ENCODE results near the gene CRYL1. TPM values are rescaled to one million over a fixed set of nuclear protein-coding genes. Genes with fewer than 3 reads are reported as not detected.

The CRYL1 gene
- total RNA-seq, 2 experiments from 2014 or later = 17.5 to 18.2 TPM

GRCh38 chr13:20521364-20522115, 4.1 kb downstream of the CRYL1 start:
- no peak overlapping the region for H3K4me3 Mint-ChIP-seq
- H3K27me3 Mint-ChIP-seq = no peaks in the 10 kb centered on the region
- intact Hi-C loops (cut with micrococcal nuclease) = loop anchor here (2.0 to 10.0 kb wide), 3 partner anchors 61 to 383 kb away; partner anchors contain the start of genes EEF1AKMT1 and XPO4
- ChIA-PET POLR2A (no interaction called here), CTCF (interaction anchor here (0.6 kb wide), 1 partner anchor 448 kb away, joined by 3 read pairs; no protein-coding TSS in a partner anchor)
- DNase-seq = no peak
- H3K36me3 Mint-ChIP-seq = no peaks in the 10 kb centered on the region
- H3K27ac Mint-ChIP-seq = no peak overlapping the region
- H3K4me1 Mint-ChIP-seq (ENCODE audit: low read depth) = peaks cover 23% of the 10 kb centered on the region
- no peaks in the 10 kb centered on the region for H3K9me3 Mint-ChIP-seq

DNA sequence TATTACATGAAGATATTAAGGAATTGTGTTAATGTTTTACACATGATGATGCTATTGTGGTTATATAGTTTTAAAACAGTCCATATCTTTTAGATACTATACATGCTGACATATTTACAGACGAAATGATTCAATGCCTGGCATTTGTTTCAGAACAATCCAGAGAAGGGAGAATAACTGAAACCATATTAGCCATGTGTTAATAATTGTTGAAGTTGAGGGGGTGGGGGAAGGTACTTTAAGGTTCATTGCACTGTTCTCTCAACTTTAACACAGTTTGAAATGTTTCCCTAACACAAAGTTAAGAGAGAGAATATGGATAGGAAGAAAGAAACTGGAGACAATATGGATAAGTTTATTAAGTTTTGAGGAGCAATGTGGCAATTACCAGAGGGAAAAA, 5.8 kb downstream of the CRYL1 start:
- H3K4me3 Mint-ChIP-seq = no peak overlapping the region
- no peaks in the 10 kb centered on the region for H3K27me3 Mint-ChIP-seq
- ChIA-PET POLR2A (no interaction called here), CTCF (no interaction called here)
- DNase-seq = no peak
- H3K9me3 Mint-ChIP-seq = no peaks in the 10 kb centered on the region
- H3K27ac Mint-ChIP-seq = no peak overlapping the region
- no peaks in the 10 kb centered on the region for H3K36me3 Mint-ChIP-seq
- peaks cover 16% of the 10 kb centered on the region for H3K4me1 Mint-ChIP-seq (ENCODE audit: low read depth)
- intact Hi-C loops (cut with micrococcal nuclease) = loop anchor here (2.0 to 10.0 kb wide), 3 partner anchors 59 to 385 kb away; partner anchors contain the start of genes EEF1AKMT1 and XPO4

GRCh38 chr13:20518660-20519100, 7.0 kb downstream of the CRYL1 start:
- CTCF ChIA-PET = no interaction called here
- POLR2A ChIA-PET = no interaction called here
- Mint-ChIP-seq H3K36me3 (no peaks in the 10 kb centered on the region), H3K4me1 (ENCODE audit: low read depth) (peaks cover 10% of the 10 kb centered on the region), H3K27ac (no peak overlapping the region), H3K4me3 (no peak overlapping the region), H3K27me3 (no peaks in the 10 kb centered on the region), H3K9me3 (no peaks in the 10 kb centered on the region)
- intact Hi-C loops (cut with micrococcal nuclease) = no loop called here
- no peak for DNase-seq

GRCh38 chr13:20514866-20515265, 10.8 kb downstream of the CRYL1 start:
- Mint-ChIP-seq H3K36me3 (peaks cover 5% of the 10 kb centered on the region), H3K27ac (no peak overlapping the region), H3K4me1 (ENCODE audit: low read depth) (no peaks in the 10 kb centered on the region), H3K9me3 (no peaks in the 10 kb centered on the region), H3K27me3 (no peaks in the 10 kb centered on the region), H3K4me3 (no peak overlapping the region)
- intact Hi-C loops (cut with micrococcal nuclease) = no loop called here
- ChIA-PET CTCF (interaction anchor here (0.6 kb wide), 1 partner anchor 593 kb away, joined by 3 read pairs; no protein-coding TSS in a partner anchor), POLR2A (no interaction called here)
- DNase-seq = no peak

DNA sequence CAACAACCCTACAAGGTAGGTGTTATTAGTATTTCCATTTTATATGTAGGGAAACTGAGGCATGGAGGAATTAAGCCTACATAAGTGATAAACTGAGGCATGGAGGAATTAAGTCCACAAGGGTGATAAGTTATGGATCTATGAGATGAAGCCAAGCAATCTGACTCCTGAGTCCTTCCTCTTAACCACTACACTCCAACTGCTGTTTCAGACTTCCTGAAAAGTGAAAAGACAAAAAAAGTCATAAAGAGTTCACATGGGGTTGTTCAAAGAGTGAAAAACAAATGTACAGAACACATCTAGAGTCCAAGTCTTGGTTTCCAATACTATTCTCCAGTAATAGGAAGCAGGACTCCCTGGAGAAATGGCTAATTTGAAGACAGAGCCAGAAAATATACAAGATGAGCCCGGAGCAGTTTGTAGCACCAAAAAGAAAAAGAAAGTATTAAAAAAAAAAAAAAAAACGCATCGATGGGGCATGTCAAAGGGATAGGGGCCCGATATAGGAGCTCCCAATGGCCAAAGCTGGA, 12.1 kb downstream of the CRYL1 start:
- DNase-seq = no peak
- CTCF ChIA-PET = no interaction called here
- Mint-ChIP-seq H3K4me3 (no peak overlapping the region), H3K27ac (no peak overlapping the region), H3K4me1 (ENCODE audit: low read depth) (no peaks in the 10 kb centered on the region), H3K9me3 (no peaks in the 10 kb centered on the region), H3K27me3 (no peaks in the 10 kb centered on the region), H3K36me3 (peaks cover 5% of the 10 kb centered on the region)
- intact Hi-C loops (cut with micrococcal nuclease) = no loop called here
- POLR2A ChIA-PET = no interaction called here

DNA sequence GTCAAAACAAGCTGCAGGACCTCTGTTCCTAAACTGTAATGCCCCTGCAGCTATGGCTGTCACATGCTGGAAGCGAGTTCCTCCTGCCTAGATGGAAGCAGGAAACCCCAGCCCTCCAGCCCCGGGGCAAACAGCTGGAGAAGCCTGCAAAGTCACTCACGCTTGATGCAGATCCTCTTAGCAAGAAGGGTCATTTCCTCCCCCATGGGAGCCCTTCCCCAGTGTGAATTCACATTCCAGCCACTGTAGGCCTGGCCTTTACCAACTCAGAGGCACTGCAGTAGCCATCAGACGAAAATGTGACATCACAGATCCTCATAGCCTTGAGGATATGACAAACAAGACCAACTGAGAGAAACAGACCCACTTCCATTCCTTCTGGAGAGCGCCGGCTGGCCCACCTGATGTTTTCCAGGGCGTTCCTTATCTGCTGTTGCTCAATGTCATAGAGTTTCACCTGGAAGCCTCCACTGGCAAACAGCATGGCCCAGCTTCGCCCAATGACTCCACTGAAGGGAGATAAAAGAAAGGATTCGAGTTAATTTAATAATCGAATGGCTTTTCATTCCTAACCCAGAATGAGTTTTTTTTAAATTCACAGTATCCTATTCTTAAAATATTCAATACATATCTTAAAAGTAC, 13.5 kb downstream of the CRYL1 start:
- H3K27me3 Mint-ChIP-seq = no peaks in the 10 kb centered on the region
- H3K27ac Mint-ChIP-seq = no peak overlapping the region
- CTCF ChIA-PET = no interaction called here
- intact Hi-C loops (cut with micrococcal nuclease) = no loop called here
- H3K9me3 Mint-ChIP-seq = no peaks in the 10 kb centered on the region
- H3K4me1 Mint-ChIP-seq (ENCODE audit: low read depth) = no peaks in the 10 kb centered on the region
- no peak for DNase-seq
- H3K36me3 Mint-ChIP-seq = peaks cover 5% of the 10 kb centered on the region
- H3K4me3 Mint-ChIP-seq = no peak overlapping the region
- POLR2A ChIA-PET = no interaction called here

- peaks cover 4% of the 10 kb centered on the region for H3K36me3 Mint-ChIP-seq
- H3K4me3 Mint-ChIP-seq = no peak overlapping the region
- no peak overlapping the region for H3K27ac Mint-ChIP-seq
- H3K27me3 Mint-ChIP-seq = no peaks in the 10 kb centered on the region
- DNase-seq = no peak
- H3K9me3 Mint-ChIP-seq = no peaks in the 10 kb centered on the region
- POLR2A ChIA-PET = no interaction called here
- CTCF ChIA-PET = interaction anchor here (1.1 to 2.8 kb wide), 2 partner anchors 11 to 13 kb away, joined by 3 to 9 read pairs; no protein-coding TSS in a partner anchor
- intact Hi-C loops (cut with micrococcal nuclease) = no loop called here
- no peaks in the 10 kb centered on the region for H3K4me1 Mint-ChIP-seq (ENCODE audit: low read depth)
Measured at GRCh38 chr13:20506696-20507095, 19.0 kb downstream of the CRYL1 start.

DNA sequence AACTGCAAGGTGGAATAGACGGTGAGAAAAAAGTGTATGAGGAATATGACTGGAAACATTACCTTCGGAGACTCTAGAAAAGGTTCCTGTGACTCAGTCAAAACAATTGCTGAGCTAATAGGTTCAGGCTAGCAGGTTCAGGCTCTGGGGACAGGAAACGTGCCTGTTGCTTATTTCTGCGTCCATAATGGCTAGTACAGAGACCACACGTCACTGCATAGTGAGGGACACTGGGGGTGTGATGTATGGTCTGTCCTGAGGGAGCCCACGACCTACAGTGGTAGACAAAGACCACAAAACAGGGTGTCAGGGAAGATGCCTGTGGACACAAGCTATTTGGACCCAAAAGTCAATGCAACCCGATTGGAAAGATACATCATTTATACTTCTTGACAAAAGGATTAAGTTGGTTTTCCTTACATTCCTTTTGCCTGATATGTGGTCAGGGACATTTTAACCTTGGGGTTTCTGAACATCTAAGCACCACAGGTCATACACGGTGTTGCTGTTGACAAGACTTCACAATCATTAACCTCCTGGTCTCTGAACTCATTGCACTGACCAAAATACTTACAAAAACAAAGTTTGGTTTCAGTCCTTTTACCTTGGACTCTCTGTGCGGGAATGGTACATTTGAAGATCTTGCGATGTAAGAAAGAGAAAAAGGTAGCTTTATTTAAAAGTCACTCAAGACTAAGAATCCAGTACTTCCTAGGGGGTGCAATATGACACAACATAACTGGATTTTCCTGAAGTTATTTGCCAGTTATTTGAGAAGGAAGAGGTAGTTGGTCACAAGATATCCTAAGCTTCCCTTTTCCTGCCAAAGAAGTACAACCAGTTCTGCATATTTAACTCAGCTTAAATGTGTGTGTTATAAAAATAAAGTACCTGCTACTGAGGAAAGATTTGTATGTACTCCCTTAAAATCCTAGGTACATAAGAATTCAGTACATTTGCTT, 20.0 kb downstream of the CRYL1 start:
- CTCF ChIA-PET = interaction anchor here (1.1 kb wide), 1 partner anchor 12 kb away, joined by 3 read pairs; no protein-coding TSS in a partner anchor
- H3K4me1 Mint-ChIP-seq (ENCODE audit: low read depth) = no peaks in the 10 kb centered on the region
- POLR2A ChIA-PET = no interaction called here
- intact Hi-C loops (cut with micrococcal nuclease) = no loop called here
- no peak overlapping the region for H3K4me3 Mint-ChIP-seq
- H3K27me3 Mint-ChIP-seq = no peaks in the 10 kb centered on the region
- no peak overlapping the region for H3K27ac Mint-ChIP-seq
- peaks cover 10% of the 10 kb centered on the region for H3K36me3 Mint-ChIP-seq
- DNase-seq = no peak
- H3K9me3 Mint-ChIP-seq = peaks cover 4% of the 10 kb centered on the region

DNA sequence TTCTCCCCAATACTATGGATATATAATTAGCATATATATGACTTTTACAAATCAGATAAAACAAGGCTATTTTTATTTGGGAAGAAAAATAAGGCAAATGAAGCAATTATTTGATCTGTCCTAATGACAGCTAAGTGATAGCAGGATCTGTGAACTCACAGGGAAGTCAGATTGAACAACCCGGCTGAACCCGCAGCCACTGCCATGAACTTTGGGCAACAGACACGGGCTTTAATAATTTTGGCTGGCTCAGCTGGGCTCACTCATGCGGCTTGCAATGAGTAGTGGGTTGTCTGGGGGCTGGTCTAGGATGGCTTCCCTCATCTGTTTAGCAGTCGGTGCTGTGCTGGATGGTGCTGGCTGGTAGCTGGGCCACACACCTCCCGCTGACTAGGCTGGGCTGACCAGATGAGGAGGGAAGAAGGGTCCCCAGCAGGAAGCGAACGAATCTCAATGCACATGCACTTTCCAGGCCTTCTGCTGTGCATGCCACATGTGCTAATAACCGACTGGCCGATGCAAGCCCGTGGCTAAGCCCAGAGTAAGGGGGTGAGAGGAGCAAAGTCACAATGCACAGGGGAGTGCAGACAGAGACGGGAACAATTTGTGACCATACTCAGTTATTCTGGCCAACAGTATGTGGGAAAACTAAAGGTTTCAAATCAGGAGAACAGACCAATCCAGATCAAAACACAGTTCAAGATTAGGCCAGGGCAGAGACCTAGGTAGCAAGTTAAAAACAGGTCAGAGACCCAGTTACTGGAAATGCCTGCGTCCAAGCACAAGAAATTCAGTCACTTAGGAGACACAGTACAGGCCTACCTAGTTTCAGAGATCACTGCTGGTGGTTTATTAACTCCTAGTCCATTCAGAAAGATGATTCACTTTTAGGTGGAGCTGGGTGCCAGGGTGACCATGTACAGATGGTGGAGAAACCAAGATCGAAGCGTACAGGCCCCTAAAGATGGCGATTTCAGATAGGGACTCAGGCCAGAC, 22.3 kb downstream of the CRYL1 start:
- H3K9me3 Mint-ChIP-seq = peaks cover 14% of the 10 kb centered on the region
- H3K36me3 Mint-ChIP-seq = peaks cover 18% of the 10 kb centered on the region
- ChIA-PET POLR2A (no interaction called here), CTCF (interaction anchor here (1.2 kb wide), 1 partner anchor 10 kb away, joined by 5 read pairs; no protein-coding TSS in a partner anchor)
- no peaks in the 10 kb centered on the region for H3K27me3 Mint-ChIP-seq
- no peak overlapping the region for H3K27ac Mint-ChIP-seq
- intact Hi-C loops (cut with micrococcal nuclease) = no loop called here
- DNase-seq = no peak
- H3K4me1 Mint-ChIP-seq (ENCODE audit: low read depth) = no peaks in the 10 kb centered on the region
- no peak overlapping the region for H3K4me3 Mint-ChIP-seq

DNA sequence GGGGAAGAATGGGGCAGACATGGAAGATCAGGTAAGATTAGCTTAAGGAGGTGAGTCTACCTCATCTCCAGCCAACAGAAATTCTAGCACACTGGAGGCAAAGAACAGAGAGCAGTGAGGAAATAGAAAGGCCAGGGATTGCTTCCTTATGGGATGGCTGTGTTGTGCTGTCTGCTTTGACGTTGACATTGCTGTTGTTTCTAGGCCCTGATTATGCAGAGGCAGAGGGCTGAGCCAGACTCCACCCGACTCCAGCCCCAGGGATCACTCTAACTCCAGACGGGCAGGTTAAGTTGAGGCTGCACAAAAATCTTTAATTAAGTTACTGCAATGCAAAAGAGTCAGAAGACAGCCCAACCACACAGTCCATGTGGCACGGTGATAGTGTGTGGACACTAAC, 24.1 kb downstream of the CRYL1 start:
- DNase-seq = no peak
- H3K9me3 Mint-ChIP-seq = peaks cover 14% of the 10 kb centered on the region
- no peak overlapping the region for H3K4me3 Mint-ChIP-seq
- H3K4me1 Mint-ChIP-seq (ENCODE audit: low read depth) = no peaks in the 10 kb centered on the region
- H3K27me3 Mint-ChIP-seq = no peaks in the 10 kb centered on the region
- intact Hi-C loops (cut with micrococcal nuclease) = no loop called here
- no peak overlapping the region for H3K27ac Mint-ChIP-seq
- peaks cover 18% of the 10 kb centered on the region for H3K36me3 Mint-ChIP-seq
- ChIA-PET CTCF (no interaction called here), POLR2A (no interaction called here)

GRCh38 chr13:20501120-20501519, 24.5 kb downstream of the CRYL1 start:
- no peak overlapping the region for H3K27ac Mint-ChIP-seq
- no peaks in the 10 kb centered on the region for H3K27me3 Mint-ChIP-seq
- intact Hi-C loops (cut with micrococcal nuclease) = no loop called here
- no peak overlapping the region for H3K4me3 Mint-ChIP-seq
- peaks cover 18% of the 10 kb centered on the region for H3K36me3 Mint-ChIP-seq
- H3K4me1 Mint-ChIP-seq (ENCODE audit: low read depth) = no peaks in the 10 kb centered on the region
- DNase-seq = no peak
- CTCF ChIA-PET = no interaction called here
- POLR2A ChIA-PET = no interaction called here
- H3K9me3 Mint-ChIP-seq = peaks cover 14% of the 10 kb centered on the region
